ENCODE results near the gene PRPF40B. TPM values are rescaled to one million over a fixed set of nuclear protein-coding genes. Genes with fewer than 3 reads are reported as not detected.

Gene PRPF40B
- total RNA-seq, 1 experiment from 2014 or later, result 27.5 TPM

DNA sequence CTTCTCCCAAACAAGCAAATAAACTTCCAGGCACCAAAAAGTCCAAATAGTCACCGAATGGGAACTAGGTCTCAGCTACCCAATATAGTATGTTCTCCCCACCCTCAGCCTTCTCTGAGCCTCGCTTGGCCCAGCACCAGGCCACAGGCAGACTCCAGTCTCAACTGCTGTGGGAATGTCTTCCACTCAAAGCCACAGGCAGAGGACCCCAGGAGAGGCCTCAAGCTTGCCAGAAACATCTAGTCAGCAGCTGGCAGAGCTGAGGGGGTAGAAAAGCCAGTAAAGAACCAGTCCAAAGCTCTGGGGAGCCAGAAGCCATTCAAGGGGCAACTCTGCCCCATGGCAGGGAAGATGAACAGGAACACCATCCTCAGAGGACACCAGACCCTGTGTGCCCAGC is 42.0 kb downstream of the PRPF40B start:
- intact Hi-C loops (cut with micrococcal nuclease; ENCODE audit: unreplicated experiment), result no loop called here
- no peak for DNase-seq
- Histone ChIP-seq H4K20me1 (ENCODE audit: insufficient read depth) (no peaks in the 10 kb centered on the region), H3K36me3 (ENCODE audit: low read depth) (no peaks in the 10 kb centered on the region), H3K4me1 (replicated peaks; ENCODE audit: insufficient read depth) (no peaks in the 10 kb centered on the region), H3K27me3 (ENCODE audit: insufficient read depth, low read depth) (no peaks in the 10 kb centered on the region), H3K4me2 (no peak overlapping the region), H3K9me2 (ENCODE audit: insufficient read depth) (no peaks in the 10 kb centered on the region), H3K79me2 (ENCODE audit: low read depth) (no peaks in the 10 kb centered on the region), H3K9me3 (ENCODE audit: insufficient read depth, low read depth) (no peaks in the 10 kb centered on the region), H2AFZ (no peak overlapping the region), H3K27ac (no peak overlapping the region), H3F3A (ENCODE audit: insufficient read depth, low read depth) (no peaks in the 10 kb centered on the region), H3K4me3 (no peak overlapping the region)
- CTCF ChIA-PET, result interaction anchor here (0.6 to 0.8 kb wide), 3 partner anchors 20 to 65 kb away, joined by 3 to 5 read pairs (median 3); no protein-coding TSS in a partner anchor
- POLR2A ChIA-PET (ENCODE audit: unreplicated experiment), result no interaction called here
- BruUV-seq (replicated peaks), result no TSS peak
- TF ChIP-seq EZH2 (IDR thresholded peaks at IDR 0.05; ENCODE audit: low read depth), result no peak
- no peak for TF ChIP-seq CTCF (conservative IDR thresholded peaks at IDR 0.05)

- Histone ChIP-seq H3K4me1 (replicated peaks; ENCODE audit: insufficient read depth) (no peaks in the 10 kb centered on the region), H3K27ac (no peak overlapping the region), H3K36me3 (ENCODE audit: low read depth) (no peaks in the 10 kb centered on the region), H2AFZ (no peak overlapping the region), H3K4me2 (no peak overlapping the region), H3K27me3 (ENCODE audit: insufficient read depth, low read depth) (no peaks in the 10 kb centered on the region), H3K9me2 (ENCODE audit: insufficient read depth) (no peaks in the 10 kb centered on the region), H3K4me3 (no peak overlapping the region), H3F3A (ENCODE audit: insufficient read depth, low read depth) (no peaks in the 10 kb centered on the region), H3K79me2 (ENCODE audit: low read depth) (no peaks in the 10 kb centered on the region), H4K20me1 (ENCODE audit: insufficient read depth) (no peaks in the 10 kb centered on the region), H3K9me3 (ENCODE audit: insufficient read depth, low read depth) (no peaks in the 10 kb centered on the region)
- no peak for DNase-seq
- intact Hi-C loops (cut with micrococcal nuclease; ENCODE audit: unreplicated experiment), result no loop called here
- ChIA-PET CTCF (no interaction called here), POLR2A (ENCODE audit: unreplicated experiment) (no interaction called here)
- BruUV-seq (replicated peaks), result no TSS peak
- no peak for TF ChIP-seq CTCF (conservative IDR thresholded peaks at IDR 0.05)
- TF ChIP-seq EZH2 (IDR thresholded peaks at IDR 0.05; ENCODE audit: low read depth), result no peak
Measured at GRCh38 chr12:49666176-49666575, 42.8 kb downstream of the PRPF40B start.

- Histone ChIP-seq H3K27me3 (ENCODE audit: insufficient read depth, low read depth) (no peaks in the 10 kb centered on the region), H3K4me3 (no peak overlapping the region), H2AFZ (no peak overlapping the region), H3F3A (ENCODE audit: insufficient read depth, low read depth) (no peaks in the 10 kb centered on the region), H3K9me2 (ENCODE audit: insufficient read depth) (no peaks in the 10 kb centered on the region), H3K4me2 (no peak overlapping the region), H3K9me3 (ENCODE audit: insufficient read depth, low read depth) (no peaks in the 10 kb centered on the region), H3K36me3 (ENCODE audit: low read depth) (no peaks in the 10 kb centered on the region), H3K27ac (no peak overlapping the region), H3K79me2 (ENCODE audit: low read depth) (no peaks in the 10 kb centered on the region), H3K4me1 (replicated peaks; ENCODE audit: insufficient read depth) (no peaks in the 10 kb centered on the region), H4K20me1 (ENCODE audit: insufficient read depth) (no peaks in the 10 kb centered on the region)
- ChIA-PET CTCF (interaction anchor here (0.6 kb wide), 1 partner anchor 175 kb away, joined by 5 read pairs; no protein-coding TSS in a partner anchor), POLR2A (ENCODE audit: unreplicated experiment) (interaction anchor here (0.7 kb wide), 1 partner anchor 1577 kb away, joined by 5 read pairs; no protein-coding TSS in a partner anchor)
- no peak for TF ChIP-seq CTCF (conservative IDR thresholded peaks at IDR 0.05)
- TF ChIP-seq EZH2 (IDR thresholded peaks at IDR 0.05; ENCODE audit: low read depth), result no peak
- no TSS peak for BruUV-seq (replicated peaks)
- intact Hi-C loops (cut with micrococcal nuclease; ENCODE audit: unreplicated experiment), result no loop called here
- DNase-seq, result no peak
Measured at GRCh38 chr12:49667325-49668090, 44.1 kb downstream of the PRPF40B start.
